Esophagus squamous epithelium (tissue), 5 donors: ENCODE results near the gene TANGO6. TPM values are rescaled to one million over a fixed set of nuclear protein-coding genes. Genes with fewer than 3 reads are reported as not detected.
"Not testable (repeated sequence)": the region's sequence is repeated elsewhere in the genome, so short reads cannot be mapped to it uniquely, and the experiment has no call there.

ENCODE experiments used
- DNase-seq: peaks from one replicate; lab custom pipeline; 2025; lab: John Stamatoyannopoulos, UW
- H3K27ac ChIP-seq, 4 donors: fragments of 200-600 bp; sonication (generic); one replicate each; pipeline ENCODE4 v1.5.1; 2016 to 2019; ENCODE audit warnings: mild to moderate bottlenecking in 1 of 4
- H3K27me3 ChIP-seq, 4 donors: fragments of 200-600 bp; sonication (generic); 1 replicate in 3 of 4; 2 replicates in 1 of 4; pipeline versions ENCODE4 v1.5.1 to v1.6.0; 2017 to 2021; ENCODE audit warnings: antibody characterized with exemption in 1 of 4
- H3K36me3 ChIP-seq, 3 donors: fragments of 200-600 bp; sonication (generic); one replicate each; pipeline ENCODE4 v1.5.1; 2016 to 2019
- H3K4me1 ChIP-seq, 3 donors: fragments of 200-600 bp; sonication (generic); one replicate each; pipeline ENCODE4 v1.5.1; 2017 to 2019
- H3K4me3 ChIP-seq, 4 donors: fragments of 200-600 bp; sonication (generic); 1 replicate in 3 of 4; 2 replicates in 1 of 4; pipeline ENCODE4 v1.5.1; 2016 to 2019; ENCODE audit warnings: mild to moderate bottlenecking in 2 of 4, moderate library complexity in 1 of 4
- H3K9me3 ChIP-seq, 3 donors: fragments of 200-600 bp; sonication (generic); one replicate each; pipeline ENCODE4 v1.5.1; 2016 to 2019
- POLR2A ChIP-seq, 4 donors: fragments of 450-650 bp; IDR thresholded peaks; one replicate each; pipeline ENCODE4 v1.6.1; 2017; ENCODE audit warnings: antibody characterized with exemption in 4 of 4, mild to moderate bottlenecking in 4 of 4, moderate library complexity in 3 of 4
- WGBS, 2 donors: methylation state at CpG; one replicate each; pipeline ENCODE4 v1.1.5; 2018; 5-methylcytosine and 5-hydroxymethylcytosine counted together
- intact Hi-C: fragments of 100-400 bp; cut with DNase I; formaldehyde crosslinking; loops from one replicate; pipeline ENCODE4 v1.15.0; 2022
- total RNA-seq, 4 donors: library from RNA; depleted of rRNA; stranded (reverse); fragments of >200 nt; gene quantifications; one replicate each; pipeline ENCODE4 v1.1.0, GENCODE V29; 2016
- TF ChIP-seq, protein P1 (sequence below), 6 experiments: fragments of 450-650 bp in 4 of 6; fragments of 200-600 bp in 2 of 6; sonication (generic) in 2 of 6; IDR thresholded peaks; one replicate each; pipeline ENCODE4 v1.5.1; 2016 to 2019; ENCODE audit warnings: antibody characterized with exemption in 6 of 6, mild to moderate bottlenecking in 4 of 6, moderate library complexity in 4 of 6
- donor health status: DM: yes; HTN: yes; CAD: no.

Gene TANGO6
- total RNA-seq, 4 donors from 2014 or later = 5.5 to 15.8 (median 10.1) TPM

DNA sequence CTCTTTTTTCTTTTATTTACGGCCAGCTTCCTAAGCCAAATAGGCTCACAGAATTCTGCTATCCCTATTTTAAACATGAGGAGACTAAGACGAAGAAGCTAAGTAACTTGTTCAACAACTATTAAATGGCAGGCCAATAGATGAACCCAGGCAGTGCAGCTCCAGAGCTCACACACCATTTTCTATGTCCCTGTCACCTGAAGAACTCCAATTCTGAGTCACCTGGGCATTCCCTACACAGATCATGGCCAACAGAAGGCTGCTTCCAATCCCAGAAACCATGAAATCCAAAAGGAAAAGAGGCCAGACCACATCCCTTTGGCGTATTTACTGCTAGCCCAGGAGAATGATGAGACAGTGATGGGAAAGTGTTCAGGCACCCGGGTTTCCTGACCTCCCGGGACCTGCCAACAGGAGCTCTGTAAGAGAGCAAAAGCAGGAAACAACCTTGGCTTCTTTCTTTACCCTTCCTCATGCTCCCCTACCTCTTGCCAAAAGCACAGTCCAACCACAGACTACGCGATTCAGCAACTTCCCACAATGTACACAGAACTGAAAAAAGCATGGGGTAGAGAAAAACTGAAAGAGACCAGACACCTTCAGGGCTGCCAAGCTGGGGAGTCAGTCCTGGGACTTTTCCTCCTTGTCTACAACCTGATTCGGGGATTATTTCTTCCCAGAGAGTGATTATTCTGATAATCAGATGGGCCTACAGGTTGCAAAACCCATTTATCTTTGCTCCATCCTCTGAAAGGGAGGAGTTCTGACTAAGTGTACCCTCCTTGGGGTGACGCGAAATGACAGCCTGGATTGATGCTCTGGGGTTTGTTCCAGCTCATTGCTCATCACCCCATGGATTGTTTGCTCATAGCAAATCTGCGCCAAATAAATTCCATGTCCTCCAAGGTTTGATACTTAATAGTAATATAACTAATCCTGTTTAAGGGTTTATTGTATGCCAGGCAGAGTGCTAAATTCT, 214.4 kb downstream of the TANGO6 start:
- WGBS, 2 donors = 27 to 47% methylated on average over 11 of the region's 11 CpGs
- TF ChIP-seq, protein P1, sequence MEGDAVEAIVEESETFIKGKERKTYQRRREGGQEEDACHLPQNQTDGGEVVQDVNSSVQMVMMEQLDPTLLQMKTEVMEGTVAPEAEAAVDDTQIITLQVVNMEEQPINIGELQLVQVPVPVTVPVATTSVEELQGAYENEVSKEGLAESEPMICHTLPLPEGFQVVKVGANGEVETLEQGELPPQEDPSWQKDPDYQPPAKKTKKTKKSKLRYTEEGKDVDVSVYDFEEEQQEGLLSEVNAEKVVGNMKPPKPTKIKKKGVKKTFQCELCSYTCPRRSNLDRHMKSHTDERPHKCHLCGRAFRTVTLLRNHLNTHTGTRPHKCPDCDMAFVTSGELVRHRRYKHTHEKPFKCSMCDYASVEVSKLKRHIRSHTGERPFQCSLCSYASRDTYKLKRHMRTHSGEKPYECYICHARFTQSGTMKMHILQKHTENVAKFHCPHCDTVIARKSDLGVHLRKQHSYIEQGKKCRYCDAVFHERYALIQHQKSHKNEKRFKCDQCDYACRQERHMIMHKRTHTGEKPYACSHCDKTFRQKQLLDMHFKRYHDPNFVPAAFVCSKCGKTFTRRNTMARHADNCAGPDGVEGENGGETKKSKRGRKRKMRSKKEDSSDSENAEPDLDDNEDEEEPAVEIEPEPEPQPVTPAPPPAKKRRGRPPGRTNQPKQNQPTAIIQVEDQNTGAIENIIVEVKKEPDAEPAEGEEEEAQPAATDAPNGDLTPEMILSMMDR (IDR thresholded peaks at IDR 0.05) = no peak
- TF ChIP-seq POLR2A (IDR thresholded peaks at IDR 0.05) = no peak
- intact Hi-C loops = no loop called here
- Histone ChIP-seq H3K9me3 (no peaks in the 10 kb centered on the region), H3K4me3 (no peak overlapping the region), H3K4me1 (peaks cover 8 to 44% (median 9%) of the 10 kb centered on the region in 3 donors), H3K27ac (peak overlapping the region; percentile 73 to 89 (median 82)), H3K27me3 (no peaks in the 10 kb centered on the region), H3K36me3 (no peaks in the 10 kb centered on the region)
- no peak for DNase-seq

DNA sequence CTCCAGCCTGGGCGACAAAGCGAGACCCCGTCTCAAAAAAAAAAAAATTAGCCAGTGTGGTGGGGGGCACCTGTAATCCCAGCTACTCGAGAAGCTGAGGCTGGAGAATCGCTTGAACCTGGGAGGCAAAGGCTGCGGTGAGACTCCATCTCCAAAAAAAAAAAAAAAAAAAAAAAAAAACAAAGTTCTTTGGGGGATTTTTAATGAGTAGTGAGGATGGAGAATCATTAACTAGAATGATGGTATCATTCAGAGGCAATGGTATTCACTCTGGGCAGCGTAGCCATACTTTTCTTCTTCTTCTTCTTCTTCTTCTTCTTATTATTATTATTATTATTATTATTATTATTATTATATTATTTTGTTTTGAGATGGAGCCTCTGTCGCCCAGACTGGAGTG, 220.2 kb downstream of the TANGO6 start:
- H3K27ac ChIP-seq, H3K36me3 ChIP-seq, DNase-seq, intact Hi-C loops, H3K4me3 ChIP-seq, H3K9me3 ChIP-seq, H3K27me3 ChIP-seq: not testable (repeated sequence)
- WGBS, 2 donors = 93 to 100% methylated on average over 8 of the region's 8 CpGs
- H3K4me1 ChIP-seq = peaks cover 0 to 23% (median 1%) of the 10 kb centered on the region in 3 donors

DNA sequence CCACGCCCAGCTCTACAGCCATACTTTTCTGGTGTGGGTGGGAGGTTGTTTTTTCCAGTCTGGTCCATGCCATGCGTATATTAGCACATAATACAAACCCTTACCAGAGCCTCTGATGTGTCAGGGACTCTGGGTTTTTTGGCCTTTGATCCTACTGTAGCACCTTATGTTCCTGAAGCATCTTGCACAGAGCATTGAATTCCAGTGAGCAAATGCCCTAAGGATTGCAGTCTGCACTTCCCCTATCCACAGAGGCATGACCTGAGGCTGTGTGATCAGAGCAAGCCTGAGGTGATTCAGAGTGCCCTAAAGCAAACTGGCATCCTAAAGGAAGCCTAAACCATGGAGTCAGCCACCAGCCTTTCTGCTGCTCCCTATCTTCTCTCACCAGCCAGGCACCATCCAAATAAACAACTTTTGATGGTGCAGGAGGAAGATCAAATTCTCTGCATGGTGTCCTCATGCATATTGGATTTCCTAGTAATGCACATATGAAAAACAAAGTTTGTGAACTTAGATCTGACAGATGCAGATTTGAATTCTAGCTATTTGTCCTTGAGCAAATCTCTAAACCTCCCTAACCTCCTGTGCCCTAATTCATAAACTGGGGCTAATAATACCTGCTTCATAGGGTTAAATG, 220.9 kb downstream of the TANGO6 start:
- no peak for DNase-seq
- WGBS, 2 donors = 94 to 100% methylated on average over 2 of the region's 2 CpGs
- H3K36me3 ChIP-seq = peaks cover 0 to 4% (median 0%) of the 10 kb centered on the region in 3 donors

DNA sequence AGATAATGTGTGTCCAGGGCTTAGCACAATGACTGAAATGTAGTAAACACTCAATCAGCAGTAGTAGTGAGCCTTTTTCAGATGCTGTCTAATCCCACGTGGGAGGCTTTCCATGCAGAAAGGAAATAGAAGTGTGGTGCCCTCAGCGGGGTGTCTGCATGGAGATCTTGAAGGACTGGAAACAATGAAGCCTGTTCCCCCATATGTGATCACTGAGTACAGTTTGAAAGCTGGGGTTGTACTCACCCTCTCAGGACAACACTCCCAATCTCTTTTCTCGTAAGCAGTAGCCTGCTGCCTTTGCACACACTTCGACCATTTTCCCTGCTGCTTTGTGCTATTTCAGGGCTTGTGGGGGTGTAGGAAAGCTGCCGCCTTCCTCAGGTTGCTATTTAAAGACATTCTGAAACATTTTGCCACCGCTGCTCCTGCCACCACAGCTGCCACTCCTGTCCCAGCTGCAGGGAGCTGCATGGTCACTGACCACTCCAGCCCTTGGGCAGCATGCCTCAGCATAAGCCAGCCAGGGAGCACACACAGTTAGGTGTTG, 221.5 kb downstream of the TANGO6 start:
- Histone ChIP-seq H3K9me3 (no peaks in the 10 kb centered on the region), H3K36me3 (peaks cover 0 to 4% (median 0%) of the 10 kb centered on the region in 3 donors), H3K4me1 (peaks cover 0 to 28% (median 0%) of the 10 kb centered on the region in 3 donors), H3K27ac (no peak overlapping the region), H3K27me3 (no peaks in the 10 kb centered on the region), H3K4me3 (no peak overlapping the region)
- 70 to 79% methylated on average over 6 of the region's 6 CpGs for WGBS, 2 donors
- intact Hi-C loops = no loop called here
- TF ChIP-seq, protein P1 (IDR thresholded peaks at IDR 0.05) = no peak
- no peak for TF ChIP-seq POLR2A (IDR thresholded peaks at IDR 0.05)
- no peak for DNase-seq

More for the DNA sequence above, 220.9 kb downstream of the TANGO6 start:
- no peaks in the 10 kb centered on the region for H3K9me3 ChIP-seq
- TF ChIP-seq, protein P1 (IDR thresholded peaks at IDR 0.05) = no peak
- TF ChIP-seq POLR2A (IDR thresholded peaks at IDR 0.05) = no peak
- H3K4me1 ChIP-seq = peaks cover 0 to 22% (median 0%) of the 10 kb centered on the region in 3 donors
- H3K27me3 ChIP-seq = no peaks in the 10 kb centered on the region
- intact Hi-C loops = no loop called here
- H3K4me3 ChIP-seq = no peak overlapping the region
- H3K27ac ChIP-seq = no peak overlapping the region

DNA sequence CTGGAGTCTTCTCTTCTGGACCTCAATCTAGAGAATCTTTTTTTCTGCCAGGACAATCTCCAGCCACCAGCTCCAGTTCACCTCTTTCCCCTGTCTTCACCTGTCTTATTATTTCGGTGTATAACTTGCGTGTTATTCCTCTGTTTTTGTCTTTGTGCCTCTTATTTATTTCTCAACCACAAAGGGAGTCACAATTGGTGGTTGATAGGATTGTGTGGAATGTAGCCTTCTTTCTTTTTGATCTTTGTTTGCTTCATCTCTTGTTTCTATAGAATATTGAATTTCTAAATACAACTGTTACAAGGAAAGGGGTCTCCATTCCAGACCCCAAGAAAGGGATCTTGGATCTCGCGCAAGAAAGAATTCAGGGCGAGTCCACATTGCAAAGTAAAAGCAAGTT, 226.2 kb downstream of the TANGO6 start:
- no peak for DNase-seq
- no peak for TF ChIP-seq POLR2A (IDR thresholded peaks at IDR 0.05)
- TF ChIP-seq, protein P1 (IDR thresholded peaks at IDR 0.05) = no peak
- Histone ChIP-seq H3K4me1 (peaks cover 3 to 66% (median 11%) of the 10 kb centered on the region in 3 donors), H3K27me3 (no peaks in the 10 kb centered on the region), H3K4me3 (no peak overlapping the region), H3K36me3 (peaks cover 0 to 4% (median 0%) of the 10 kb centered on the region in 3 donors), H3K9me3 (no peaks in the 10 kb centered on the region), H3K27ac (peak overlapping the region in 3 of 4 donors; percentile 28 to 88 (median 63))
- 98% methylated on average over 2 to 5 of the region's 5 CpGs for WGBS, 2 donors
- intact Hi-C loops = no loop called here
